ENCODE results near the gene CHMP2B.

GRCh38 chr3:87206070-87206469, 21.0 kb upstream of the CHMP2B start:
- TF ChIP-seq CHD1 (IDR thresholded peaks at IDR 0.05; ENCODE audit: low read depth, low read length), result no peak
- TF ChIP-seq FOS (IDR thresholded peaks at IDR 0.05; ENCODE audit: low read depth, low read length), result peak; percentile 81
- no peak for TF ChIP-seq CTCF (conservative IDR thresholded peaks at IDR 0.05; ENCODE audit: low read depth, low read length)
- TF ChIP-seq POLR2A (IDR thresholded peaks at IDR 0.05; ENCODE audit: low read depth, low read length), result no peak
- no peak for TF ChIP-seq RAD21 (IDR thresholded peaks at IDR 0.05; ENCODE audit: low read length)
- TF ChIP-seq BHLHE40 (IDR thresholded peaks at IDR 0.05; ENCODE audit: low read depth, low read length), result no peak
- no peak for TF ChIP-seq ELK1 (IDR thresholded peaks at IDR 0.05; ENCODE audit: borderline replicate concordance, low read depth, low read length)
- no peak for TF ChIP-seq MAFK (IDR thresholded peaks at IDR 0.05; ENCODE audit: low read depth, low read length)
- no peak for TF ChIP-seq RFX5 (IDR thresholded peaks at IDR 0.05; ENCODE audit: low read depth, low read length)
